Measurements from ENCODE around the gene MEIOB.
"Not testable (repeated sequence)": the region's sequence is repeated elsewhere in the genome, so short reads cannot be mapped to it uniquely, and the experiment has no call there.

Gene MEIOB

DNA sequence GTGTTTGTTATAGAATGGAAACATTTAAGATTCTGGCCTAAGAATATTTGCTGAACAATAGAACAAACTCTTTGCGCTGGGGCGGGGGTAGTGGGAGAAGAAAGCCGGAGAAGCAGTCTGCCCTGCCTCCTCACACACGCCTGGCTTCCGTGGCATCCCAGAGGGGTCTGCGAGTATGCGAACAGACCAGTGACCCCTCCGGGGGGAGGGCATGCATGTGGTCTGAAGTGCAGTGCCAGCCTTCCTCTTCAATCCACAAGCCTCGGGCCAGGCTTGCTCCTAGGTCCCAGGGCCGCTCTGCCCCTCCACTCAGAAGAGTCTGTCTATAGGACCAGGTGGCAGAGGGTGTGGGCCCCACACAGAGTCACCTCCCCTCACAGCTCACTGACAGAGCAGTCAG lies 64.3 kb downstream of the MEIOB start (continued):
- no peak for TF ChIP-seq ZNF565 (CRISPR knock-in tag; conservative IDR thresholded peaks at IDR 0.05; ENCODE audit: low read depth)

DNA sequence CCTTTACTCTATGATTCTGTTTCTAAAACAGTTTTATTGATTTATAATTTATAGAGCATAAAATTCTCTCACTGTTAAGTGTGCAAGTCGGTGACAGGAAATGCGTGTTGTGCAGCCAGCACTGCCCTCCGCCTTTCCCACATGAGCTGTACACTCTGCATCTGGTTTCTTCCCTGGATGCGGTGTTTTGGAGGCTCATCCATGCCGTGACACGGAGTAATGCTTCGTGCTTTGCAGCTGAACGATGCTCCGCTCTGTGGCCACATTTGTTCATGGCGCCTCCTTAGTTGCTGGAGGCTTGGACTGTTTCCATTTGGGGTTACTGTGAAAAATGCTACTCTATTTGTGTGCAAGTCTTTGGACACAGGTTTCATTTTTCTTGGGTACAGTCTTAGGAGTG lies 71.3 kb downstream of the MEIOB start:
- no peak for ATAC-seq
- TF ChIP-seq TOX (CRISPR knock-in tag; IDR thresholded peaks at IDR 0.05; ENCODE audit: borderline replicate concordance): no peak
- TF ChIP-seq ESRRG (CRISPR knock-in tag; IDR thresholded peaks at IDR 0.05): no peak
- no peak for TF ChIP-seq BACH2 (CRISPR knock-in tag; IDR thresholded peaks at IDR 0.05; ENCODE audit: borderline replicate concordance)
- TF ChIP-seq, protein P1, sequence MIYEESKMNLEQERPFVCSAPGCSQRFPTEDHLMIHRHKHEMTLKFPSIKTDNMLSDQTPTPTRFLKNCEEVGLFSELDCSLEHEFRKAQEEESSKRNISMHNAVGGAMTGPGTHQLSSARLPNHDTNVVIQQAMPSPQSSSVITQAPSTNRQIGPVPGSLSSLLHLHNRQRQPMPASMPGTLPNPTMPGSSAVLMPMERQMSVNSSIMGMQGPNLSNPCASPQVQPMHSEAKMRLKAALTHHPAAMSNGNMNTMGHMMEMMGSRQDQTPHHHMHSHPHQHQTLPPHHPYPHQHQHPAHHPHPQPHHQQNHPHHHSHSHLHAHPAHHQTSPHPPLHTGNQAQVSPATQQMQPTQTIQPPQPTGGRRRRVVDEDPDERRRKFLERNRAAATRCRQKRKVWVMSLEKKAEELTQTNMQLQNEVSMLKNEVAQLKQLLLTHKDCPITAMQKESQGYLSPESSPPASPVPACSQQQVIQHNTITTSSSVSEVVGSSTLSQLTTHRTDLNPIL (CRISPR knock-in tag; IDR thresholded peaks at IDR 0.05; ENCODE audit: low read depth): no peak
- TF ChIP-seq ZC3H10 (CRISPR knock-in tag; IDR thresholded peaks at IDR 0.05): no peak
- TF ChIP-seq TCF4 (CRISPR knock-in tag; IDR thresholded peaks at IDR 0.05; ENCODE audit: borderline replicate concordance): no peak
- TF ChIP-seq OSR1 (CRISPR knock-in tag; IDR thresholded peaks at IDR 0.05): no peak
- TF ChIP-seq ZNF565 (CRISPR knock-in tag; conservative IDR thresholded peaks at IDR 0.05; ENCODE audit: low read depth): no peak
- TF ChIP-seq RARB (CRISPR knock-in tag; IDR thresholded peaks at IDR 0.05): no peak
- TF ChIP-seq CSDC2 (CRISPR knock-in tag; IDR thresholded peaks at IDR 0.05): no peak
- no peak for TF ChIP-seq ZFP3 (CRISPR knock-in tag; IDR thresholded peaks at IDR 0.05)
- TF ChIP-seq ZFP30 (CRISPR knock-in tag; IDR thresholded peaks at IDR 0.05): no peak

DNA sequence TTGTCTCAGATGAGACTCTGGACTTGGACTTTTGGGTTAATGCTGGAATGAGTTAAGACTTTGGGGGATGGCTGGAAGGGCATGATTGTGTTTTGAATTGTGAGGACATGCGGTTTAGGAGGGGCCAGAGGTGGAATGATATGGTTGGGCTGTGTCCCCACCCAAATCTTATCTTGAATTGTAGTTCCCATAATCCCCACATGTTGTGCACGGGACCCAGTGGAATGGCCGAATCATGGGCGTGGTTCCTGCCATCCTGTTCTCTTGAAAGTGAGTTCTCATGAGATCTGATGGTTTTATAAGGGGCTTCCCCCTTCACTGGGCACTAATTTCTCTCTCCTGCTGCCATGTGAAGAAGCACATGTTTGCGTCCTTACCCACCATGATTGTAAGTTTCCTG lies 72.7 kb downstream of the MEIOB start:
- not testable (repeated sequence) for ATAC-seq

DNA sequence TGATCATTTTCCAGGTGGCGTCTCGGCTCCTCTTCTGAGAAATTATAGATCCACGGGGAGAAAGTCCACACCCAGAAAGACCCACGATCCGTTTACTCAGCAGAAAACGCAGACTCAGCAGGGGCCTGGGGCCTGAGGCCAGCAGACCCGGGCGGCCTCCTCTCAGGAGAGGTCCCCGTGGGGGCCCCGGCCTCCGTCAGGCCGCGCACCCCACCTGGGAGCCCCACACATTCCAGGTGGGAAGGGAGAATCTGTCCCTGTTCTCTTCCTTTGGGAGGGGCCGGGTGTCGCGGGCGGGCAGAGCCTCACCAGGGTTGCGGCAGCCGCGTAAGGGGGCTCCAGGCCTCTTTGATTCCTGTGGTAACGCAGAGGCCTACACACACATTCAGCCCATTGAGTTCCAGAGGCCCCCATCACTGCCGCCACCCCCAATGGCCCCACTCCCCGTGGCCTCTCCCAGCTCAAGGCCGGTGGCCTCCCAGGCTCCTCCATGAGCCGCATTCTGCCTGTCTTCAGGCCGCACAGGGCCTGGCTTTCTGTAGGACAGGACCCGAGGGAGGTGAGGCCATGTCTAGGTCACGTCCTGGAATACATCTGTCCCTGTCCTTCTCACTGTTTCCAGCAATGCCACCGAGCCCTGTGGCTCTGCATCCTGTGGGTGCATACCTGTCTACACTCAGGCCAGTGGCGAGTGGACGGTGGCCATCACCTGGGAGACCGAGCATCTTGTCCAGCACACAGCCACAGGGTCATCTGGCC lies 76.9 kb downstream of the MEIOB start:
- no peak for TF ChIP-seq ISL1 (CRISPR knock-in tag; IDR thresholded peaks at IDR 0.05)
- no peak for TF ChIP-seq TOX (CRISPR knock-in tag; IDR thresholded peaks at IDR 0.05; ENCODE audit: borderline replicate concordance)
- TF ChIP-seq ZNF70 (CRISPR knock-in tag; IDR thresholded peaks at IDR 0.05): no peak
- TF ChIP-seq RARB (CRISPR knock-in tag; IDR thresholded peaks at IDR 0.05): no peak
- TF ChIP-seq, protein P1 (CRISPR knock-in tag; IDR thresholded peaks at IDR 0.05; ENCODE audit: low read depth): no peak
- no peak for TF ChIP-seq ZC3H10 (CRISPR knock-in tag; IDR thresholded peaks at IDR 0.05)
- TF ChIP-seq ZFP3 (CRISPR knock-in tag; IDR thresholded peaks at IDR 0.05): no peak
- TF ChIP-seq, protein P2, sequence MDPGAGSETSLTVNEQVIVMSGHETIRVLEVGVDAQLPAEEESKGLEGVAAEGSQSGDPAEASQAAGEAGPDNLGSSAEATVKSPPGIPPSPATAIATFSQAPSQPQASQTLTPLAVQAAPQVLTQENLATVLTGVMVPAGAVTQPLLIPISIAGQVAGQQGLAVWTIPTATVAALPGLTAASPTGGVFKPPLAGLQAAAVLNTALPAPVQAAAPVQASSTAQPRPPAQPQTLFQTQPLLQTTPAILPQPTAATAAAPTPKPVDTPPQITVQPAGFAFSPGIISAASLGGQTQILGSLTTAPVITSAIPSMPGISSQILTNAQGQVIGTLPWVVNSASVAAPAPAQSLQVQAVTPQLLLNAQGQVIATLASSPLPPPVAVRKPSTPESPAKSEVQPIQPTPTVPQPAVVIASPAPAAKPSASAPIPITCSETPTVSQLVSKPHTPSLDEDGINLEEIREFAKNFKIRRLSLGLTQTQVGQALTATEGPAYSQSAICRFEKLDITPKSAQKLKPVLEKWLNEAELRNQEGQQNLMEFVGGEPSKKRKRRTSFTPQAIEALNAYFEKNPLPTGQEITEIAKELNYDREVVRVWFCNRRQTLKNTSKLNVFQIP (CRISPR knock-in tag; IDR thresholded peaks at IDR 0.05; ENCODE audit: borderline replicate concordance, low read depth): no peak
- TF ChIP-seq ESRRG (CRISPR knock-in tag; IDR thresholded peaks at IDR 0.05): no peak
- ATAC-seq: no peak

DNA sequence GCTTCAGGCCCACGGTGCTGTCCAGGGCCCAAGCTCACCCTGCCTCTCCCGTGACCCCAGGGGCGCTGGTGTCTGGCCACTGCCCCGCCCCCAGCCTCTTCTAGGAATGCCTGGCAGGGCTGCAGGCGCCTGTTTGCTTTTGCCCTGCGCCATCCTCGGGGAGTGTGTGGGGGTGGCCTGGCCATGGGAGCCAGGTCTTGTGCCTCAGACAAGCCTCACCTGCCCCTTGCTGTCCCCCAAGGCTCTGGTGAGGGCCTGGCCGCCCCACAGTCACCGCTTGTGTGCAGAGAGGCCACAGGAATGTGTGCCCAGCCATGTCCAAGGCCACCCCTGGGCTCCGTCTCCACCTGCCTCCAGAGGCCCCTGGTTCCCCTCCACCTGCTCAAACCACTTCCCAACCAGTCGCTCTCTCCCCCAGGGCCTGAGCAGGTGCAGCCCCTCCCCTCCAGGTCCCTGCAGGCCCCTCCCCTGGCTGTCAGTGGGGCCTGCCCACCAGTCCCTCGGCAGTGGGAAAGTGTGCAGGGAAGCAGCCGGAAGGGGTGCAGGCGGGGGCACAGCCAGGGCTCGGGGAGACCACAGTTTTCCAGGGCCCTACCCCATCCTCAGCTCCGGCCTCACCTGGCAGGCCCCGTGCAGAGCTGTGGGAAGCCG lies 77.6 kb downstream of the MEIOB start:
- TF ChIP-seq, protein P3, sequence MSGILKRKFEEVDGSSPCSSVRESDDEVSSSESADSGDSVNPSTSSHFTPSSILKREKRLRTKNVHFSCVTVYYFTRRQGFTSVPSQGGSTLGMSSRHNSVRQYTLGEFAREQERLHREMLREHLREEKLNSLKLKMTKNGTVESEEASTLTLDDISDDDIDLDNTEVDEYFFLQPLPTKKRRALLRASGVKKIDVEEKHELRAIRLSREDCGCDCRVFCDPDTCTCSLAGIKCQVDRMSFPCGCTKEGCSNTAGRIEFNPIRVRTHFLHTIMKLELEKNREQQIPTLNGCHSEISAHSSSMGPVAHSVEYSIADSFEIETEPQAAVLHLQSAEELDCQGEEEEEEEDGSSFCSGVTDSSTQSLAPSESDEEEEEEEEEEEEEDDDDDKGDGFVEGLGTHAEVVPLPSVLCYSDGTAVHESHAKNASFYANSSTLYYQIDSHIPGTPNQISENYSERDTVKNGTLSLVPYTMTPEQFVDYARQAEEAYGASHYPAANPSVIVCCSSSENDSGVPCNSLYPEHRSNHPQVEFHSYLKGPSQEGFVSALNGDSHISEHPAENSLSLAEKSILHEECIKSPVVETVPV (CRISPR knock-in tag; IDR thresholded peaks at IDR 0.05): no peak
- TF ChIP-seq ARNTL (CRISPR knock-in tag; IDR thresholded peaks at IDR 0.05; ENCODE audit: borderline replicate concordance, low read depth): no peak
- TF ChIP-seq, protein P2 (CRISPR knock-in tag; IDR thresholded peaks at IDR 0.05; ENCODE audit: borderline replicate concordance, low read depth): no peak
- no peak for TF ChIP-seq CSDC2 (CRISPR knock-in tag; IDR thresholded peaks at IDR 0.05)
- TF ChIP-seq ZC3H10 (CRISPR knock-in tag; IDR thresholded peaks at IDR 0.05): no peak
- no peak for TF ChIP-seq ZFP3 (CRISPR knock-in tag; IDR thresholded peaks at IDR 0.05)
- TF ChIP-seq, protein P4, sequence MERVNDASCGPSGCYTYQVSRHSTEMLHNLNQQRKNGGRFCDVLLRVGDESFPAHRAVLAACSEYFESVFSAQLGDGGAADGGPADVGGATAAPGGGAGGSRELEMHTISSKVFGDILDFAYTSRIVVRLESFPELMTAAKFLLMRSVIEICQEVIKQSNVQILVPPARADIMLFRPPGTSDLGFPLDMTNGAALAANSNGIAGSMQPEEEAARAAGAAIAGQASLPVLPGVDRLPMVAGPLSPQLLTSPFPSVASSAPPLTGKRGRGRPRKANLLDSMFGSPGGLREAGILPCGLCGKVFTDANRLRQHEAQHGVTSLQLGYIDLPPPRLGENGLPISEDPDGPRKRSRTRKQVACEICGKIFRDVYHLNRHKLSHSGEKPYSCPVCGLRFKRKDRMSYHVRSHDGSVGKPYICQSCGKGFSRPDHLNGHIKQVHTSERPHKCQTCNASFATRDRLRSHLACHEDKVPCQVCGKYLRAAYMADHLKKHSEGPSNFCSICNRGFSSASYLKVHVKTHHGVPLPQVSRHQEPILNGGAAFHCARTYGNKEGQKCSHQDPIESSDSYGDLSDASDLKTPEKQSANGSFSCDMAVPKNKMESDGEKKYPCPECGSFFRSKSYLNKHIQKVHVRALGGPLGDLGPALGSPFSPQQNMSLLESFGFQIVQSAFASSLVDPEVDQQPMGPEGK (CRISPR knock-in tag; IDR thresholded peaks at IDR 0.05; ENCODE audit: borderline replicate concordance): no peak
- no peak for TF ChIP-seq ZNF70 (CRISPR knock-in tag; IDR thresholded peaks at IDR 0.05)
- TF ChIP-seq SNAI2 (CRISPR knock-in tag; IDR thresholded peaks at IDR 0.05): no peak
- TF ChIP-seq, protein P1 (CRISPR knock-in tag; IDR thresholded peaks at IDR 0.05; ENCODE audit: low read depth): no peak
- TF ChIP-seq ISL1 (CRISPR knock-in tag; IDR thresholded peaks at IDR 0.05): no peak
- no peak for TF ChIP-seq GLIS3 (CRISPR knock-in tag; IDR thresholded peaks at IDR 0.05)
- ATAC-seq: no peak
